Embryonic facial prominence (tissue), 1 donor: ENCODE measurements around the gene MRPL18.
"Not testable (repeated sequence)": the region's sequence is repeated elsewhere in the genome, so short reads cannot be mapped to it uniquely, and the experiment has no call there.

Experiments used
- DNase-seq: peaks from one replicate; pipeline ENCODE4 v3.0.0-alpha.2; 2016; ENCODE audit errors: extremely low spot score

MRPL18 gene

DNA sequence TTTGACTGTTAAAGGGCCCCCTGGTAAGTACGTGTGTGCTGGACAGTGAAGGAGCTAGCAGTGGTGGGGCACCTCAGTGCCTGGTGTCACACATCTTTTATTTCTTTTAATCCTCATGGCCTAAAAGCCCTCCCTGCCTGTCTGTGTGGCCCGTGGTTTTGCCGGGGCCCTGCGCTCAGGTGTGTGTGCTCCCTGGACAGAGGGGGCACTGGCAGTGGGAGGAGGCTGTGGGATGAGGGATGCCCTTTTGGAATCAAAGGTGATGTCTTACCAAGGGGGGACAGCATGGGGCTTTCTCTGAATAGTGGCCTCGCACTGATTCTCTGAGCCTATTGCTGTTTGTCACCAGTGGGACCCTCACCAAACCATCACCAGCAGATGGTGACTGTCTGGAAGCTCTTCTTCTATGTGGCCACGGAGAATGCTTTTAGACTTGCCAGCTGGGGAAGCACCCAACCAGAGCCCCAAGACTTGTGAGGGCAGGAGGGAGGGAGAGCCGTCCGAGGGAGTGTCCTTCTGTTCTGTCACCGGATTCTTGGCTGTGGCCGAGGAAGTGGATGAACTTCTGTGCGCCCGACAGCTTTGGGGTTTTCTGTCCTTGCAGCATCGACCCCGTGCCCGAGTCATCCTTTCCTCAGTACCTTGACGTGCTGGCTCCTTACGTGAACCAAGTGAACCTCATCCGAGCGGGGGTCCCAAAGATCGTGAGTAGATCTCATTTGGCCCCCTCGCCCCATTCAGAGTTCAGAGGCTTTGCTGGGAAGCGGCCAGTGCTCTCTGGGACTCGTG, 27.9 kb downstream of the MRPL18 start:
- no peak for DNase-seq

DNA sequence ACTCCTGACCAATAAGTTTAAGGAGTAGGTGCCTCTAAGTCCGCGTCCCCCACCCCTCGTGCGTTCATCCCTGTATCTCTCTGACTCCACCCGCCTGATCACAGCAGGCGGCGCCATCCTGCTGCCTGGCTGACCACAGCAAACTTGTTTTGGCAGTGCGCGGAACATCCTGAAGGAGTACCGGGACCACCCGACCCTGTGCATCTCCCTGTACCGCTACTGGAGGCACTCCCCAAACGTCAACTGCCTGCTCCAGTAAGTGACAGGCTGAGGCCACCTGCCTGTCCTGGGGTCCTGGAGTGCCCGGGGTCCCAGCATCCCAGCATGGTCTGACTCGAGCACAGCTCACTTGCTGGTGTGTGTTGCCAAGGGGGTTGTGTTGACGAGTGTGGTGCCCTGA, 28.8 kb downstream of the MRPL18 start:
- DNase-seq = no peak

DNA sequence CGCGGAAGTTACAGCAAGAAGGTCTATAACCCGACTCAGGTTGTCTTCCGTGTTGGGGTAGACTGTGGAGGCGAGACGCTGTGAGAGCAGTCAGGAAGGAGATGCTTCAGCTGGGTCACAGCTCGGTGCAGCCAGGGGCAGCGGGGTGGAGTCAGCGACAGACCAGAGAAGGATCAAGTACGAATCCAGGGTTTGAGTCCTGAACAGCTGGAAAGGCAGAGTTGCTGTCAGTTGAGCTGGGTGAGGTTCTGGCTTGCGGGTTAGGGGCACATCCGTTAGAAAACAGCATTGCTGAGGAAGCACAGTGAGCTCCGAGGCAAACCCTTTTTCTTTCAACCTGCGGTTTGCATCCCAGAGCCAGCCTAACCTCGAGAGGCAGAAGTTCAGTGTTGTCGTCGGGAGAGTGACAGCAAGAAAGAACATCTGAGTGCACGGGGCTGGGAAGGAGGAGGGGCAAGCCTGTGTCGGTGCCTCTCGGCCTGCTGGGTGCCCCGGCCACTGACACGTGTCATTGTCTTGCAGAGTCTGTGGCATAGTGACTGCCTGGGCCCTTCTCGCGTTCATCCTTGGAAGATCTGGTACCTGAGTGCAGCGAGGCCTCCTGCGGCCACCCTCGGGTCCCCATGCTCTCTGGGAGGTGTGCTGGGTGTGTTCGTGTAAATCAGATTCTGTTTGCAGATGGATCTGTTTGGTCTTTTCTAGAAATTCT, 29.8 kb downstream of the MRPL18 start:
- DNase-seq = no peak

DNA sequence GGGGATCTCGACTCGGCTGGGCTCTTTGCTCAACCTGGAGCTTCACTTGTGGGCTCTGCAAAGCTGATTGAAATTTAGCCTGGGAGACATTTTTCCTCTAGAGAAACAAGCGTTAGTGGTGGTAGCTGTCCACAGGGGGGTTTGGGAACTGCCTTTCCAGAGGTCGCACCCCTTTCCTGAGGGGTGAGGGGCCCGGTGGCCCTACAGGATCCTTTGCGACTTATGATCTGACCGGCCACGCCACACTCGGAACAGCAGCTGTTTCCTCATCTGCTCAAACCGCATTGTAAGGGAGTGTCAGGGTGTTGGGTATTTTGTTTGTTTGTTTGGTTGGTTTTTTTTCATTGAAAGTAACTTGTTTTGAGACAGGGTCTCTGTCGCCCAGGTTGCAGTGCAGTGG, 30.9 kb downstream of the MRPL18 start:
- DNase-seq = no peak

DNA sequence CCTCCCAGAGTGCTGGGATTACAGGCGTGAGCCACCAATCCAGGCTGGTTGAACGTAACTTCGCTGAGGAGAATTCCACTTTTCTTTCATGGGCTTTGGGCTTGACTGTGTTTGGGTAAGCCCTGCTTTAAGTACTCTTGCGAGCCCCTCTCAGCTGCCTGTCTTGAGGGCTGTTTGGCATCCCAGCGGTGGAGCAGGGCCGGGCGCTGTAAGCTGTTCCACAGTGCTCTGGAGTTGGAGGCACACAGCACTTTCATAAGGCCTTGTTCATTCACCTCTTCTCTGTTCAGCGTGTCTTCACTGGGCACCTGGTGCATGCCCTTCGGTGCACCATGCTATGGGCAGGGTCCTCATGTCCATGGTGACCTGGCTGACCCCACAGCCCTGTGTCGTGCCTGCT, 31.5 kb downstream of the MRPL18 start:
- DNase-seq = no peak

DNA sequence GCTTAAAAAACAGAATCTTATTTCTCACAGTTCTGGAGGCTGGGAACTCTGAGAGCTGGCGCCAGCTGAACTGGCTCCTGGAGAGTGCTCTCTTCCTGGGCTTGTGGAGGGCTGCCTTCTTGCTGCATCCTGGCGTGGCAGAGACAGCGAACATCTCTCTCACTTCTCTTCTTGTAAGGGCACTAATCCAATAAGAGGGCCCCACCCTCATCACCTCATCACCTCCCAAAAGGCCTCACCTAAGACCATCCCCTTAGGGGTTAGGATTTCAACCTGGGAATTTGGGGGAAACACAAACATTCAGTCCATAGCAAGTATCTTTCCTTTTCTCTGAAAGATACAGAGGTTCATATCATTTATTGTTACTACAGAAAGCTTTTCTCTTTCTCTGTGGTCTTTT, 33.7 kb downstream of the MRPL18 start:
- DNase-seq = no peak

DNA sequence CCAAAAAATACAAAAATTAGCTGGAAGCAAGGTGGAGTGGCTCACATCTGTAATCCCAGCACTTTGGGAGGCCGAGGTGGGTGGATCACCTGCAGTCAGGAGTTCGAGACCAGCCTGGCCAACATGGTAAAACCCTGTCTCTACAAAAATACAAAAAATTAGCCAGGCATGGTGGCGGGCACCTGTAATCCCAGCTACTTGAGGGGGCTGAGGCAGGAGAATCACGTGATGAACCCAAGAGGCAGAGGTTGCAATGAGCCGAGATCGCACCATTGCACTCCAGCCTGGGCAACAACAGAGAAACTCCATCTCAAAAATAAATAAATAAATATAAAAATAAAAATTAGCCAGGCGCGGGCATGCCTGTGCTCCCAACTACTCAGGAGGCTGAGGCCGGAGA, 34.4 kb downstream of the MRPL18 start:
- DNase-seq = not testable (repeated sequence)

DNA sequence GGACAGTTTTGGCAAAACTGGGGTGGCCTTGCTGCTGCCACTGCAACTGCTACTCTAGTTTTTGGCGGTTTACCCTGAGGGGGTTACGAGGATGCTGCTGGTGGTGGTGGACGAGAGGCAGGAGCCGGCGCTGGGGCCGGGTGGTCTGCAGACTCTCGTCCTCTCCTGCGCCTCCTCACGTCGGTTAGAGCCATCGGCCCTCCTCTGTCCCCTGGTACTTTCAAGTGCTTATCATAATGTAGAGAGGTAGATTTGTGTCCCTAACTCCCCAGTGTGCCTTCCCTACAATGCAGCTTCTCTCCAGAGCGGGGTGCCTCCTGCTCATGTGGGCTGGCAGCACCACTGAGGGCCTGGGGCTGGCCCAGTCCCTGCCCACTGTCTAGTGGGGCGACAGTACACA, 35.7 kb downstream of the MRPL18 start:
- DNase-seq = no peak

DNA sequence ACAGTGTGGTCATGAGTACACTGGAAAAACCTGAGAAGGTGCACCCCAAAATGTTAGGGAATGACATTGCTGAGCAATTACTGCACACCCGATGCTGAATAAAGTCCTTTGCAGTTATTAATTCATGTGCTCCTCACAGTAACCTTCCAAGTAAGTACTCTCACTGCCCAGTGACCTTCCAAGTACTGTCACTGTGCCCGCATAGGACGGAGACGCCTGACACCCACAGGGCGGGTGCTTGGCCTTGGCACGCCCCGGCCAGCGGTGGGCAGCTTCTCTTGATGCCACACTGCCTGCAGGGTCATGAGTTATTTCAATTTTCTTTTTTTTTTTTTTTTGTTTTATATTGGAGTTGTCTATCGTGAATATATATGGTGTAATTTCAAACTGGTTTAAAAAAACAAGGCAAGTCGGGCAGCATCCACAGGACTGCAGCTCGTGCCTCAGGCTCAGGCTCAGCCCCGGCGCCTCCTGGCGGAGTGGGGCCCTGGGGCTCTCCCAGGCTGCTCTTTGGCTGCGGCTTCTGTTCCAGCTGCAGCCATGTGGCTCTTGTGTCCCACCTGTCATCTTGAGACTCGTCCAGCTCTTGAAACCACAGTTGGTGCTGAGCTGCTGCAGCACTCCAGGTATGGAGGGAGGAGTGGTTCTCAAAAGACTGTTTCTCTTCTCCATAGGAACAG, 36.8 kb downstream of the MRPL18 start:
- no peak for DNase-seq

DNA sequence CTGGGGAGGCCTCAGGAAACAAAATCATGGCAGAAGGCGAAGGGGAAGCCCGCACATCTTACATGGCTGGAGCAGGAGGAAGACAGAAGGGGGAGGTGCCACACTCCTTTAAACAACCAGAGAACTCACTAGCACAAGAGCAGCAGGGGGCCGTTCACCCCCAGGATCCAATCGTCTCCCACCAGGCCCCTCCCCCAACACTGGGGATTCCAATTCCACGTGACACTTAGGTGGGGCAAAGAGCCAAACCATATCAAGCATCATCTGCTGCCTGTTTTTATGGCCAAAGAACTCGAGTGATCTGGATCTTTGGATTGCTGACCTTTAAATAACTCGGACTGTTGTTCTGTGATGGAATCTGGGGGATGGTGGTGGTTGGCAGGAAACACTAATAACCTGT, 37.8 kb downstream of the MRPL18 start:
- no peak for DNase-seq

DNA sequence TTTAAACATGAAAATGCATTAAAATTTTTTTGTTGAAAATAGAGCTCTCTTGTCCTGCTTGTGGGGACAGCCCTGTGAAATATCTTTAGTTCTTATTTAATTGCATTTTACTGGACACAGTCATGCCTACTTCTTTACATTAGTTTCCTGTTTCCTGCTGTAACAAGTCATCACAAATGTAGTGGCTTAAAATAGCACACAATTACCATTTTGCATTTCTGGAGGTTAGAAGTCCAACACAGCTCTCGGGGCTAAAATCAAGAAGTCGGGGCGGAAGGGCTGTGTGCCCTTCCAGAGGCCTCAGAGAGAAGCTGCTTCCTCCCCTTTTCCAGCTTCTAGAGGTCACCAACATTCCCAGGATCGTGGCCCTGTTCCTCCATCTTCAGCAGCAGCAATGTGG, 39.3 kb downstream of the MRPL18 start:
- no peak for DNase-seq

DNA sequence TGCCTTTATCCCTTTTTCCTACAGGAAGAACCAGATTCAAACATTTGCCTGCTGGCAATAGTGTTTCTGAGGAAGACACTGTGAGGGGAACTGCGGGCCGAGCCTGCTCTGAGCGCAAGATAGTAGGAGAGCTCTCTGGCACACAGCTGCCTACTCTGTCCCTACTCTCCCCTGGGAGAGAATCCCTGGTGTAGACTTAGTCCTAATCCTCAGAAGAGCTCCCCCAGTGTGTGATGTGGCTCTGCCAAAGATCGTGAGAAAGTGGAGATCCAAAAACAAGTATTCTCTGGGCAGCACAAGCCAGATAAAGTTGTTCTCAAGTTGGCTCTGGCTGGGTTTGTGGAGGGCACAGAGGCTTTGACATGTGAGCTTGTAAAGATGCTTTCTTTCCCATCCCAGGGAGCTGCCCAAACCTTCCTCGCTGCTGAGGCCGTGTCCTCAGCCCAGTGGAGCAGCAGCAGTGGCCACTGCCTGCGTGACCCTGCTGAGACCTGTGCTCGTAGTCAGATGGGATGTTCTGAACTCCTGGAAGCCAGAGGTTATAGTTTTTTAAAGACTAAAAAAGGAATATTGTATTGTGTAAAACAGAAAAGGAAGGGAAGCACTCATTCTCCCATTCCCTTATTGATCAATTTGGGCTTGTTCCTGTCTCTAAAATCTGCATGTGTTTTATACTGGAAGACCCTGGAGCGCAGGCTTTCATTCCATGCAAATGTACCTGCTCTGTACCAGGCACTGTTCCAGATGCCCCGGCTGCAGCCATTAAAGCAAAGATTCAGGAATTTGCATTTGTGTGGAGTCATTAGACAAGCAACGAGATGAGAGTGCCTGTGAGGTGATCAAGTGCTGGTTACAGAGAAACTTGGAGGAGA, 40.5 kb downstream of the MRPL18 start:
- DNase-seq = no peak

DNA sequence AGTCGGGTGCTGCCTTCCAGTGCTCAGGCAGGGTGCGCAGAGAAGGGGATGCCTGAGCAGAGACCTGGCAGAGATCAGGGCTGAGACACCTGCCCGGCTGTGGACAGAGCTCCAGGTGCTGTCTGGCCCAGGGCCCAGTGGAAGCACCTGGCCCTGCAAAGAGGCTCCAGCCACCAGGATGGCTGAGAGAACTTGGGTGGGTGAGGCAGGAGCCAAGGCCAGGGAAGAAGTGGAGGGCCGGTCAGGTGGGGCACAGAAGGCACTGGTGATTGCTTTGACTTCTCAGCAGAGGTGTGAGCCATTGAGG, 41.1 kb downstream of the MRPL18 start:
- no peak for DNase-seq

DNA sequence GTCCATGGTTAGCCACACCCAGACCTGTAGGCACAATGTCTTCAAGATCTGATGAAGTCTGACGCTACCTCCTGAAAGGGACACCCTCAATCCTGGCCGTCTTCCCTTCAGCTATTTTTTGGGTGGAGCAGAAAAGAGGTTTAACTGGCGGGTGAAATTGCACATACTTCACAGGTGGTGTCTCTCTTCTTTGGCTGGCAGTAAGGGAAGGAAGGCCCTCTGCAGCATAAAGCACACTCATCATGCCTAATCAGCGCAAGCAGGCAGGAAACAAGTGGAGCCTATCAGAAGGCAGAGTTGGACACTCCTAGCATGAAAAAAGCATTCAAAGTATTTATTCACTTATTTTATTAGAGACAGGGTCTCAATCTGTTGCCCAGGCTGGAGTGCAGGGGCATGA, 42.7 kb downstream of the MRPL18 start:
- no peak for DNase-seq

DNA sequence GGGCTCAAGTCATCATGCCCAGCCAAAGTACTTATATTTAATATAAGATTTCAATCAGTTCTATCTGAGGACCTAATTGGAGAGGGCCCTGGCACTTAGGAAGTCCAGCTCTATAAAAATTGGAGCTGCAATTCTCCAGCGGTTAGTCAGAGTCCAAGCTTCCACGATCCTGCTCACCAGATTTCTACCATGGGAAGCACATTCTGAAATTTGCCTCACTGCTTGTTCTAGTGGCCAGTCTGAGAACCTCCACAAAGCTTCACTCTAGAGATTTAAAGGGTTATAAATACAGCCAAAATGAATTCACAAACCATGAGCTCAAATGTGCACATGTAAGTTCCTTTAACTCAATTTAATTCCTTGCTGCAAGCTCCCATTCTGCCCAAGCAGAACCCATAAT, 43.3 kb downstream of the MRPL18 start:
- DNase-seq = no peak

DNA sequence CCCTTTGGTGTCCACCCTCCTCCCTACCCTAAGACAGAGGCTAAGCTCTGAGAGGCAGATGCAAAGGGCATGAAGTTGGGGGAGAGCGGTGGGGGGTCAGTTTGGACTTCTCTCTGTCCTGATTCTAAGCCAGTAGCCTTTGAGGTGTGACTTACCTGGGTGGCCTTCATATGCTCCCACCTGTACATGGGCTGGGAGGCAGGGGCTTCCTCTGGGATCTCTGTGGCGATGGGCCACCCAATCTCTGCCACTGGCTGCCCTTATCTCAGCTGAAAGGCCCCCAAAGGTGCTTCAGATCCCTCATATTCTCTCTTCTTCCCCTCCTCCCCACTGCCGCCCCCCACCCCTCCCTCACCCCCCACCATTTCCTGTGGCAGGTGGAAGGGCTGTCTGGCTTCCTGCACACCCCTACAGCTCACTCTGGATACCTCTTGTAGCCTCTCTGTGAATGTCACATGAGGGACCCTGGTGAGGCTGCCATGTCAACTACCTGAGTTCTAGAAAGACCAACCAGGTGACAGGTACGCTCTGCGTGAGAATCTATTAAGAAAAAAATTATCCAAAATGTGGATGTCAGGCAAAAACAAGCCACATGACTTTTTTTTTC, 43.8 kb downstream of the MRPL18 start:
- DNase-seq = no peak

DNA sequence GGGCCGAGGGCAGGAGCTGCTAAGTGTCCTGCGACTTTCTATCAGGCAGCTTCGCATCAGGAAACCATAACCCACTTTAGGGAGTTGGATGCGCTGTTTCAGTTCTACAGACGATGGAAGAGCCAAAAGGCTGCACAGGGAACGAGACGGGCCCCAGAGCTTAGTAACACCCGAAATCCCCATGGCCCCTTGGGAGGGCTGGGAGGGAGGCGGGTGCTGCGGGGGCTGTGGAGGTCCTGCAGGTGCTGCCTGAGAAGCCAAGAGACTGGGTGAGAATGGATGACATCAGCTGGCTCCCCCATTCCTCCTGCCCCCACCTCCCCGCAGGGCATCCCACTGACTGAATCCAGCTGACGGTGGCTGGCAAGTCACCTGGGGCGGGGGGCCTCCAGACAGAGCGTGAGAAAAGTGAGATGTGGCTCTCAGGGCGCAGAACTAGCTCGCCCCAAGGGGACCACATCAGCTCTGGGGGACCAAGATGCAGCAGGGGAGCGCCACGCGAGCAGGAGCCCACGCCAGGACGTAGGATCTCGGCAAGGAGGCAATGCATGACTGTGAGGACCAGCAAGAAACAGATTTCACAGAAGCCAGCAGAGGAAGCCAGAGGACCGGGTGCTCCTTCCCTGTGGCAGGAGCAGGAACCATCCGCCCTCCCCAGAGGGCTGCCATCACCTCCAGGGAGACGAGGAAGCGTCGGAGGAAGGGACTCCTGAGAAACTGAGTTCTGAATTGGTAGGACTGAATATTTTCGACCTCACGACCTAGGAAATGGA, 46.6 kb downstream of the MRPL18 start:
- no peak for DNase-seq

DNA sequence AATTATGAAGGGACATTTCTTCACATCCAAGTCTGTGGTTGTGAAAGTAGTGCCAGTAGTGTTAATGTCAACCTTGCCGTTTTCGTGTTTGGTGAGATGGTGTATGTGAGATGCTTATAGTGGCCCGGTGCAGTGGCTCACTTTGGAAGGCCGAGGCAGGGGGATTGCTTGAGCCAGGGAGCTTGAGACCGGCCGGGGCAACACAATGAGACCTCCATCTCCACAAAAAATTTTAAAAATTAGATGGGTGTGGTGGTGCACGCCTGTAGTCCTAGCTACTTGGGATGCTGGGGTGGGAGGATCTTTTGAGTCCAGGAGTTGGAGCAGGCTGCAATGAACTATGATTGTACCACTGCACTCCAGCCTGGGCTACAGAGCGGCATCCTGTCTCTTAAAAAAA, 47.2 kb downstream of the MRPL18 start:
- DNase-seq = no peak

DNA sequence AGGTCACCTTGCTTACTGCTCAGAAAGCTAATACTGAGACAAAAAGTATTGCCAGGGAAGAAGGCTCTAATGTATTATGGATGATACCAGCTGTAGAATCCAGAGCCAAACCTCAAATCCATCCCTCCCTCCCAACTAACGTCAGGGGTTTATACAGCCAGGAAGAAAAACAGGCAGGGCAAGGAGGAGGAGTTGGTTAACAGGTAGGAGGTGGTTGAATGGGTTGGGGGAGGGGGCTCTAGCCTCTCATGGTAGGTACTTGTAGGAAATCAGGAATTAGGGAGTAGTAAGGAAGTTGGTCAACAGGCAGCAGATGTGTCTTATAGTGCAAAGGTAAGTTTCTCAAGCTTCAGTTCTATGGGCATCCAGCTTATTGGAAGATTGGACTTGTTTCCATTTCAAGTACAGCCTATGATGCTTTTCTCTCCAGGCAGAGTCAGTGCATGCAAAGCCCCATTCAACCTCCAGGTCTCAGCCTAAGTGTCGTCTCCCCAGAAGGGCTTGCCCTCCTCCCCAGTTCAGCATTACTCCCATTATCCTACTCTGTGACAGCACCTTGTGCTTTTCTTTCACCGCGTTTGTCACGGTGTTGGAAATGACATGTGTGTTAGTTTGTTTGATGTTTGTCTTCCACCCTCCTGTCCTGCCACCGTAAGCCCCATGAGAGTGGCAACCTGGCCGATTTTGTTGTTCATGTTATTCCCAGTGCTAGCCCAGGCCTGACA, 47.9 kb downstream of the MRPL18 start:
- no peak for DNase-seq

DNA sequence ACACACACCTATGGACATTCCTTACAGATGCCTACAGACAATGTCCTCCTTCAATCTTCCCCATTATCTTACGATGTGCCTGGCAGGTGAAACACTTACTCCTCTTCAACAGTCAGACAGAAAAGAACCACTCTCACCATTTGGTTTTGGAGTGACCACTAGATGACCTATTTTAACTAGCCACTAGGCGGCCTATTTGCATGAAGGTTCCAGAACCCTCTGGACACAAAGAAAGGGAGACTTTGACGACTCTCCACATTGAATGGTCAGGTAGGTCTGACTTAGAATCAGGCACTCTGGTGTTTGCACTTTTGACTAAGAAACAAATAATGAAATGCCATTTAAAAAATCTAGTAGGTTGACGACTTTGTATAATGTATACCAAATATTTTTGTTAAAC, 51.8 kb downstream of the MRPL18 start:
- no peak for DNase-seq
